Stimulated activated naive B cell treated with anti-CD40 and anti-IgM and Interleukin-4, amounts not matched to agents 10 μg/mL and 1 μg/mL and 100 μg/mL, for 72 hours (primary cell): ENCODE results near the gene TDRD12.

Source experiments
- ATAC-seq, 2 donors: fragments of 150-1000 bp; cut with Tn5 transposase; replicated peaks; 2 replicates each; pipeline ENCODE4 v1.10.0; 2021; ENCODE audit warnings: moderate library complexity in 1 of 2
- DNase-seq: peaks from one replicate; pipeline ENCODE4 v3.0.0; 2021
- H3K27ac Mint-ChIP-seq: one replicate; pipeline ENCODE4 v1.8.0; 2022; ENCODE audit warnings: mild to moderate bottlenecking, mixed read lengths
- H3K27me3 Mint-ChIP-seq, 2 donors: one replicate each; pipeline ENCODE4 v1.8.0; 2022; ENCODE audit warnings: mixed read lengths in 2 of 2
- H3K36me3 Mint-ChIP-seq, 2 donors: one replicate each; pipeline ENCODE4 v1.8.0; 2022; ENCODE audit warnings: mixed read lengths in 2 of 2, mild to moderate bottlenecking in 1 of 2
- H3K4me1 Mint-ChIP-seq, 2 donors: one replicate each; pipeline ENCODE4 v1.8.0; 2022; ENCODE audit warnings: mixed read lengths in 2 of 2, mild to moderate bottlenecking in 1 of 2
- H3K4me3 Mint-ChIP-seq, 2 donors: one replicate each; pipeline ENCODE4 v1.8.0; 2022; ENCODE audit warnings: mild to moderate bottlenecking in 2 of 2, mixed read lengths in 2 of 2, moderate library complexity in 1 of 2
- H3K9me3 Mint-ChIP-seq, 2 donors: one replicate each; pipeline ENCODE4 v1.8.0; 2022; ENCODE audit warnings: mixed read lengths in 2 of 2, mild to moderate bottlenecking in 1 of 2

TDRD12 gene

GRCh38 chr19:32813862-32814425 lies 94.4 kb downstream of the TDRD12 start:
- Mint-ChIP-seq H3K9me3 (no peaks in the 10 kb centered on the region), H3K4me1 (peaks cover 0 to 2% of the 10 kb centered on the region in 2 donors)
- DNase-seq, result no peak

GRCh38 chr19:32814624-32815023 lies 95.1 kb downstream of the TDRD12 start:
- peaks cover 3 to 5% of the 10 kb centered on the region in 2 donors for H3K4me1 Mint-ChIP-seq
- H3K4me3 Mint-ChIP-seq, result no peak overlapping the region
- DNase-seq (no peak), ATAC-seq (no peak)
- no peaks in the 10 kb centered on the region for H3K36me3 Mint-ChIP-seq
- H3K27me3 Mint-ChIP-seq, result peaks cover 20% of the 10 kb centered on the region in 2 donors
- H3K9me3 Mint-ChIP-seq, result no peaks in the 10 kb centered on the region
- no peak overlapping the region for H3K27ac Mint-ChIP-seq

More at GRCh38 chr19:32813862-32814425, 94.4 kb downstream of the TDRD12 start:
- H3K4me3 Mint-ChIP-seq, result no peak overlapping the region
- no peak for ATAC-seq
- no peaks in the 10 kb centered on the region for H3K36me3 Mint-ChIP-seq
- no peak overlapping the region for H3K27ac Mint-ChIP-seq
- H3K27me3 Mint-ChIP-seq, result peaks cover 17 to 24% of the 10 kb centered on the region in 2 donors

- Mint-ChIP-seq H3K27ac (no peak overlapping the region), H3K27me3 (peaks cover 18 to 24% of the 10 kb centered on the region in 2 donors), H3K4me1 (peaks cover 7 to 8% of the 10 kb centered on the region in 2 donors), H3K9me3 (no peaks in the 10 kb centered on the region), H3K36me3 (no peaks in the 10 kb centered on the region), H3K4me3 (no peak overlapping the region)
- no peak for ATAC-seq
- DNase-seq, result no peak
Measured at GRCh38 chr19:32816555-32817099, 97.1 kb downstream of the TDRD12 start.

GRCh38 chr19:32817569-32818476 lies 98.3 kb downstream of the TDRD12 start:
- no peak for ATAC-seq
- Mint-ChIP-seq H3K27ac (no peak overlapping the region), H3K9me3 (no peaks in the 10 kb centered on the region), H3K4me3 (no peak overlapping the region), H3K4me1 (peaks cover 7 to 8% of the 10 kb centered on the region in 2 donors), H3K27me3 (peaks cover 15 to 23% of the 10 kb centered on the region in 2 donors), H3K36me3 (no peaks in the 10 kb centered on the region)
- DNase-seq, result no peak

GRCh38 chr19:32818536-32818935 lies 99.0 kb downstream of the TDRD12 start:
- ATAC-seq, result no peak
- Mint-ChIP-seq H3K36me3 (no peaks in the 10 kb centered on the region), H3K4me1 (peaks cover 7 to 8% of the 10 kb centered on the region in 2 donors), H3K27me3 (peaks cover 19 to 28% of the 10 kb centered on the region in 2 donors), H3K4me3 (no peak overlapping the region), H3K27ac (no peak overlapping the region), H3K9me3 (no peaks in the 10 kb centered on the region)
- no peak for DNase-seq

GRCh38 chr19:32819419-32820400 lies 100.1 kb downstream of the TDRD12 start:
- peak; percentile 12 to 83 for ATAC-seq
- peaks cover 26 to 31% of the 10 kb centered on the region in 2 donors for H3K27me3 Mint-ChIP-seq
- no peaks in the 10 kb centered on the region for H3K9me3 Mint-ChIP-seq
- H3K36me3 Mint-ChIP-seq, result no peaks in the 10 kb centered on the region
- peaks cover 7 to 8% of the 10 kb centered on the region in 2 donors for H3K4me1 Mint-ChIP-seq
- peak overlapping the region; percentile 17 for H3K27ac Mint-ChIP-seq
- no peak overlapping the region for H3K4me3 Mint-ChIP-seq
- peak; percentile 4 for DNase-seq

- ATAC-seq (no peak), DNase-seq (no peak)
- Mint-ChIP-seq H3K27ac (no peak overlapping the region), H3K27me3 (peaks cover 22 to 38% of the 10 kb centered on the region in 2 donors), H3K9me3 (no peaks in the 10 kb centered on the region), H3K36me3 (no peaks in the 10 kb centered on the region), H3K4me3 (no peak overlapping the region), H3K4me1 (peaks cover 7 to 8% of the 10 kb centered on the region in 2 donors)
Measured at GRCh38 chr19:32822916-32823746, 103.6 kb downstream of the TDRD12 start.

- ATAC-seq, result no peak
- Mint-ChIP-seq H3K27me3 (peaks cover 16 to 34% of the 10 kb centered on the region in 2 donors), H3K9me3 (no peaks in the 10 kb centered on the region), H3K27ac (no peak overlapping the region), H3K4me3 (no peak overlapping the region), H3K36me3 (no peaks in the 10 kb centered on the region), H3K4me1 (peaks cover 5 to 8% of the 10 kb centered on the region in 2 donors)
- DNase-seq, result no peak
Measured at GRCh38 chr19:32823747-32824102, 104.2 kb downstream of the TDRD12 start.

GRCh38 chr19:32824191-32824751 lies 104.7 kb downstream of the TDRD12 start:
- H3K27ac Mint-ChIP-seq, result no peak overlapping the region
- H3K36me3 Mint-ChIP-seq, result no peaks in the 10 kb centered on the region
- no peak for ATAC-seq
- no peak overlapping the region for H3K4me3 Mint-ChIP-seq
- peaks cover 16 to 34% of the 10 kb centered on the region in 2 donors for H3K27me3 Mint-ChIP-seq
- no peak for DNase-seq
- no peaks in the 10 kb centered on the region for H3K9me3 Mint-ChIP-seq
- H3K4me1 Mint-ChIP-seq, result peaks cover 5 to 8% of the 10 kb centered on the region in 2 donors

- peaks cover 16 to 27% of the 10 kb centered on the region in 2 donors for H3K27me3 Mint-ChIP-seq
- no peak overlapping the region for H3K4me3 Mint-ChIP-seq
- peaks cover 0 to under 1% of the 10 kb centered on the region in 2 donors for H3K4me1 Mint-ChIP-seq
- no peaks in the 10 kb centered on the region for H3K36me3 Mint-ChIP-seq
- DNase-seq (no peak), ATAC-seq (no peak)
- no peak overlapping the region for H3K27ac Mint-ChIP-seq
- H3K9me3 Mint-ChIP-seq, result no peaks in the 10 kb centered on the region
Measured at GRCh38 chr19:32824916-32825608, 105.5 kb downstream of the TDRD12 start.

- no peaks in the 10 kb centered on the region for H3K4me1 Mint-ChIP-seq
- H3K9me3 Mint-ChIP-seq, result no peaks in the 10 kb centered on the region
- DNase-seq (no peak), ATAC-seq (no peak)
- peaks cover 16 to 21% of the 10 kb centered on the region in 2 donors for H3K27me3 Mint-ChIP-seq
- no peaks in the 10 kb centered on the region for H3K36me3 Mint-ChIP-seq
- H3K4me3 Mint-ChIP-seq, result no peak overlapping the region
- no peak overlapping the region for H3K27ac Mint-ChIP-seq
Measured at GRCh38 chr19:32828139-32828538, 108.6 kb downstream of the TDRD12 start.

GRCh38 chr19:32828643-32829344 lies 109.2 kb downstream of the TDRD12 start:
- H3K9me3 Mint-ChIP-seq, result no peaks in the 10 kb centered on the region
- no peak overlapping the region for H3K27ac Mint-ChIP-seq
- H3K36me3 Mint-ChIP-seq, result no peaks in the 10 kb centered on the region
- H3K27me3 Mint-ChIP-seq, result peaks cover 11 to 15% of the 10 kb centered on the region in 2 donors
- ATAC-seq (no peak), DNase-seq (no peak)
- H3K4me3 Mint-ChIP-seq, result no peak overlapping the region
- H3K4me1 Mint-ChIP-seq, result no peaks in the 10 kb centered on the region
